Choroid plexus epithelial cell (primary cell): ENCODE data around the gene LHFPL6.

Experiments
- DNase-seq: peaks from one replicate; pipeline ENCODE4 v3.0.0-alpha.2; 2010; ENCODE audit warnings: low read depth
- H3K4me3 ChIP-seq: 2 replicates; pipeline ENCODE4 v1.5.1; 2011; ENCODE audit warnings: low read depth, mild to moderate bottlenecking, control low read depth, low read length, moderate library complexity
- TF ChIP-seq, protein P1 (sequence below): conservative IDR thresholded peaks from 2 replicates; pipeline ENCODE4 v1.5.1; 2011; ENCODE audit warnings: low read depth, mild to moderate bottlenecking, control low read depth, inconsistent platforms, low read length, moderate library complexity

The LHFPL6 gene

DNA sequence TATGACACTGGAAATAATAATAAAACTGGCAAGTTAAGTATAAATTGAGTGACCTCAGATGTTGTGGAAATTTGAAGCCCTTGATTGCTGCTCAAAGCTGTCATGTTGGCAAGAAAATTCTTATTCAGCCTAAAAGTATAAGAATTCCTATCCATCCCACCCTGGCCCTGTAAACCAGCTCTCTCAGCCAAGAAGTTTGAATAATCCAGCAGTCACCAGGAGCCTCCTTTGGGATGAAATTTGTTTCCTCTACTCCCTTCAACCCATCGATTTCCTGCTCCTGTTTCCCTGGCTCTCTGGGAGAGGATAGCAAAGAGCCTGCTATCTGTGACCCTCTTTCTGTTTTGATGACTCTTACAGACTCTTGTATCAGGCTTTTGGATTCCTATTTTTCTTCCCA is 169.3 kb downstream of the LHFPL6 start:
- H3K4me3 ChIP-seq, result no peak overlapping the region
- no peak for DNase-seq
- TF ChIP-seq, protein P1, sequence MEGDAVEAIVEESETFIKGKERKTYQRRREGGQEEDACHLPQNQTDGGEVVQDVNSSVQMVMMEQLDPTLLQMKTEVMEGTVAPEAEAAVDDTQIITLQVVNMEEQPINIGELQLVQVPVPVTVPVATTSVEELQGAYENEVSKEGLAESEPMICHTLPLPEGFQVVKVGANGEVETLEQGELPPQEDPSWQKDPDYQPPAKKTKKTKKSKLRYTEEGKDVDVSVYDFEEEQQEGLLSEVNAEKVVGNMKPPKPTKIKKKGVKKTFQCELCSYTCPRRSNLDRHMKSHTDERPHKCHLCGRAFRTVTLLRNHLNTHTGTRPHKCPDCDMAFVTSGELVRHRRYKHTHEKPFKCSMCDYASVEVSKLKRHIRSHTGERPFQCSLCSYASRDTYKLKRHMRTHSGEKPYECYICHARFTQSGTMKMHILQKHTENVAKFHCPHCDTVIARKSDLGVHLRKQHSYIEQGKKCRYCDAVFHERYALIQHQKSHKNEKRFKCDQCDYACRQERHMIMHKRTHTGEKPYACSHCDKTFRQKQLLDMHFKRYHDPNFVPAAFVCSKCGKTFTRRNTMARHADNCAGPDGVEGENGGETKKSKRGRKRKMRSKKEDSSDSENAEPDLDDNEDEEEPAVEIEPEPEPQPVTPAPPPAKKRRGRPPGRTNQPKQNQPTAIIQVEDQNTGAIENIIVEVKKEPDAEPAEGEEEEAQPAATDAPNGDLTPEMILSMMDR, result no peak

DNA sequence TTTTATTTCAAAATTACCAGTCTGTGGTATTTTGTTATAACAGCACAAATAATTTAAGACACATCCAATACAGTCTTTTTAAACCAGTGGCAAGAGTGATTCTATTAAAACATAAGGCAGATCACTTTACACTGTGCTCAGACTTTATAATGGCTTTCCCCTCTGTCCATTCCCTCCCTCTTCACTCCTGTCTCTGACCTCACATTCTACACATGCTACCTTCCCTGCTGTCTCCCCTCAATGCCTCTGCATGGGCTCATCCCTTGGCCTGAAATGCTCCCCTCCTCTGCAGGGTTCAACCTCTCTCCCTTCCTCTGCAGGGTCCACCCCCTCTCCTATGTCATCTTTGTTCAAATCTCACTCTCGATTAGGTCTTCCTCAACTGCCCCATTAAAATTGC is 170.8 kb downstream of the LHFPL6 start:
- no peak for DNase-seq
- TF ChIP-seq, protein P1, result no peak
- no peak overlapping the region for H3K4me3 ChIP-seq

DNA sequence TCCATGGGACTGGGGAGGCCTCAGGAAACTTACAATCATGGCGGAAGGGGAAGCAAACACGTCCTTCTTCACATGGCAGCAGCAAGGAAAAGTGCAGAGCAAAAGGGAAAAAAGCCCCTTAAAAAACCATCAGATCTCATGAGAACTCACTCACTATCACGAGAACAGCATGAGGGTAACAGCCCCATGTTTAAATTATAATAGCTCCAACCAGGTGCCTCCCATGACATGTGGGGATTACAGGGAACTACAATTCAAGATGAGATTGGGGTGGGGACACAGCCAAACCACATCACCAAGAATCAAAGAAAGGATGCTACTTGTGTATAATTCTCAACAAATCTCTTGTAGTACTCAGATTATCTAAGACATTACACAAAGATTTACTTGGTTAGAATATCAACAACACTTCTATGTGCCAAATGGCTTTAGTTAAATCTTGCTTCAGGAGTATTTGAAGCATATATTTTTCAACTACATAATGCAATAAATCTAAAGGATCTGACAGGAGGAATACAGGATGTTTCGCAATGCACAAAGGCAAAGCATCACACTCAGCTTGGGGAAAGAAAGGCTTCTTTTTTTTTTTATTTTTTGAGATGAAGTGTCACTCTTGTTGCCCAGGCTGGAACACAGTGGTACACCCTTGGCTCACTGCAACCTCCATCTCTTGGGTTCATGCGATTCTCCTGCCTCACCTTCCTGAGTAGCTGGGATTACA is 180.0 kb downstream of the LHFPL6 start:
- H3K4me3 ChIP-seq, result no peak overlapping the region
- DNase-seq, result peak; percentile 61
- TF ChIP-seq, protein P1, result no peak

DNA sequence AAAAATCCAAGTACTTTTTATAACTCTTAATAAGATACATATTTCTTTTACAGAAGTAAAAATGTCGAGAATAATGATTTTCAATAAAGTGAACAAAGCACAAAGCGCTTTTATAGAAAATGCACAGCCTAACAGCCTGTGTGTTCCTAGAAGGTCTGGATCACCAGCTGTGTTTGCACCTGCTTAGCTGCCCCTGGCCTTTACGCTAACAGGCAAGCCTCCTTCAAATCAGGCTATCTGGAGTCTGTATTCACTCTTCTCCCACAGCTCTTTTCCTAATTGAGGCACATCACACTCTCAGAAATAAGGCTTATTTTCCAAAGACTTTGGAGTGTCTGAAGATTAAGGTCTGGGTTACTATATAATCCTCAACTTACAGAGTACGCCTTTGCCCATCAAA is 183.1 kb downstream of the LHFPL6 start:
- H3K4me3 ChIP-seq, result no peak overlapping the region
- TF ChIP-seq, protein P1, result no peak
- DNase-seq, result no peak

DNA sequence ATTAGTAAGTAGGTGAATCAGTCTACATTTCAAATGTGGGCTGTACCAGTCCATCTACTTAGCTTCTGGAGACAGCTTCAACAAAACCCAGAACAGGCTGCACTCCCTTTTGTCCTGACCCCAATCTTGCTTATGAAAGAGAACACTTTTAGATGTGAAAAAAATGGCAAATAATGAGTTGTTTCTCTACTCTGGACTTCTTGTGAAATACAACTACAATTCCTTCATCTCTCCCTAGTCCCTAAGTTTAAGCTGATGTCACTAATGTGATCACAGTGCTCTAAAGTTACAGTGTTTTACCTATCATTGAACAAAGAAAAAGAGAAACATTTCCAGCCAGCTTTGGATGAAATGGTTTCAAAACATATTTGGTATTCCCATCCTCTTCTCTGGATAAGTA is 183.9 kb downstream of the LHFPL6 start:
- H3K4me3 ChIP-seq, result no peak overlapping the region
- TF ChIP-seq, protein P1, result no peak
- no peak for DNase-seq

DNA sequence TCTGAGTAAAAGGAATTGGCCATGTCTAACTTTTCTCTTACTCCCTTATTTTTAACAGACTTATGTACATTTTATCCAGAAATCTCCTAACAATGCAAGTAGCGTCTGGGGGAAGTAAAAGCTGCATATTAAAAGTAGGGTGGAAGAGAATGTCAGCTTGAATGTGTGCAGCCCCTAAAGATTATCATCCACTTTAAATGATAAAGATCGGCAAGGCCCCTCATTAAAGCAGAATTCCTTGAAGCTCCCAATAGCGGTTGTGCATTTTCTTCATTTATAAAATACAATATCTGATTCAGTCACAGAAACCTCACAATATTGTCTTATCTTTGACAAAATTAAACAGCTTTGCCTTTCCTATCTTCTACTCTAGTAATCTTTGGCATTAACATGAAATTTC is 184.6 kb downstream of the LHFPL6 start:
- H3K4me3 ChIP-seq, result no peak overlapping the region
- TF ChIP-seq, protein P1, result no peak
- DNase-seq, result no peak

DNA sequence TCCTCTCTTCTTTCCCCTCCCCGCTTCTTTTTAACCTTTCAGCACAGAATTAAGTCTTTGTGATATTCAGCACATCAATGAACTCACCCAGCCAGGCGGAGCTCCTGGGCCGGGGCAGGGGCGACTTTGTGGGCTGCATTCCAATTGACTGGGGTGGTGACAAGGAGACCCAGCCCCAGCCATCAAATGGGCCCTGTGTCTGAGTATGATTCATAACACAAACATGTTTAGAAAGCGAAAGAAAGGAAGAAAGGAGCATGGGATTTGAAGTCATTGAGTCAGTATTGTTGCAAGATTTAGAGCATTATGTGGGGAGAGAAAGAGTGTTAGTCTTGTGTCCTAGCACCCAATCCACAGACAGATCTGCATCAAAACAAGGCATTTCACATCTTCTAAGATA is 185.3 kb downstream of the LHFPL6 start:
- H3K4me3 ChIP-seq, result peak overlapping the region; percentile 40
- DNase-seq, result peak; percentile 80
- TF ChIP-seq, protein P1, result no peak
